OCI-LY1 (cell line): Measurements from ENCODE around the gene CHST13.

Experiments
- H2AFZ ChIP-seq: fragments of 200-600 bp; sonication (generic), shearing (Covaris generic); 2 replicates; pipeline ENCODE4 v1.6.0; 2014; ENCODE audit warnings: antibody characterized with exemption, mild to moderate bottlenecking, low read length
- H3F3A ChIP-seq: fragments of 200-600 bp; sonication (generic), shearing (Covaris generic); 2 replicates; pipeline ENCODE4 v1.6.0; 2014; ENCODE audit warnings: mild to moderate bottlenecking, antibody characterized with exemption, low read length, moderate library complexity; ENCODE audit not compliant: insufficient read depth
- H3K27ac ChIP-seq: fragments of 200-600 bp; sonication (generic); 2 replicates; pipeline ENCODE4 v1.5.1; 2014; ENCODE audit warnings: low read length, mixed run types, mild to moderate bottlenecking, low read depth; ENCODE audit not compliant: poor library complexity, severe bottlenecking
- H3K27me3 ChIP-seq: fragments of 200-600 bp; sonication (generic); 2 replicates; pipeline ENCODE4 v1.6.0; 2014; ENCODE audit warnings: antibody characterized with exemption, mild to moderate bottlenecking, low read length, moderate library complexity; ENCODE audit not compliant: insufficient read depth
- H3K36me3 ChIP-seq: fragments of 200-600 bp; sonication (generic); 2 replicates; pipeline ENCODE4 v1.6.1; 2014; ENCODE audit warnings: mild to moderate bottlenecking, antibody characterized with exemption, low read length, moderate library complexity, mixed read lengths; ENCODE audit not compliant: insufficient read depth
- H3K4me1 ChIP-seq: fragments of 200-600 bp; sonication (generic); 2 replicates; pipeline ENCODE4 v1.5.1; 2014; ENCODE audit warnings: mild to moderate bottlenecking, low read length, moderate library complexity; ENCODE audit not compliant: insufficient read depth, severe bottlenecking
- H3K4me2 ChIP-seq: fragments of 200-600 bp; sonication (generic), shearing (Covaris generic); 2 replicates; pipeline ENCODE4 v1.6.1; 2014; ENCODE audit warnings: low read length
- H3K4me3 ChIP-seq: fragments of 200-600 bp; sonication (generic); 2 replicates; pipeline ENCODE4 v1.5.1; 2014; ENCODE audit warnings: low read length, low read depth, mild to moderate bottlenecking, mixed read lengths; ENCODE audit not compliant: poor library complexity, severe bottlenecking
- H3K79me2 ChIP-seq: fragments of 200-600 bp; shearing (Covaris generic); 2 replicates; pipeline ENCODE4 v1.6.1; 2016; ENCODE audit warnings: mixed run types, low read length, mixed read lengths; ENCODE audit not compliant: insufficient read depth
- H3K9ac ChIP-seq: fragments of 200-600 bp; sonication (generic), shearing (Covaris generic); 2 replicates; pipeline ENCODE4 v1.6.1; 2014; ENCODE audit warnings: mild to moderate bottlenecking, low read length, mixed read lengths
- H3K9me2 ChIP-seq: fragments of 200-600 bp; sonication (generic), shearing (Covaris generic); 2 replicates; pipeline ENCODE4 v1.6.1; 2014; ENCODE audit warnings: low read depth, mild to moderate bottlenecking, low read length, mixed read lengths
- H3K9me3 ChIP-seq: fragments of 200-600 bp; shearing (Covaris generic); 2 replicates; pipeline ENCODE4 v1.6.1; 2014; ENCODE audit warnings: low read length, mixed read lengths
- H4K20me1 ChIP-seq: fragments of 200-600 bp; sonication (generic), shearing (Covaris generic); 2 replicates; pipeline ENCODE4 v1.6.0; 2016; ENCODE audit warnings: mild to moderate bottlenecking, low read length; ENCODE audit not compliant: insufficient read depth
- CTCF ChIP-seq: fragments of 200-600 bp; sonication (generic), shearing (Covaris generic); IDR thresholded peaks from 2 replicates; pipeline ENCODE4 v1.5.1; 2017; ENCODE audit warnings: mild to moderate bottlenecking, antibody characterized with exemption, low read length, moderate library complexity, mixed read lengths
- EZH2 ChIP-seq: fragments of 200-600 bp; sonication (generic), shearing (Covaris generic); IDR thresholded peaks from 2 replicates; pipeline ENCODE4 v1.8.0; 2017; ENCODE audit warnings: borderline replicate concordance, mixed run types, mild to moderate bottlenecking, antibody characterized with exemption, low read length, moderate library complexity, mixed read lengths

Gene CHST13

GRCh38 chr3:126479642-126480041 lies 44.3 kb upstream of the CHST13 start:
- 0 out of 2 replicates have a peak, but pooled peaks cover 1% of the 10 kb centered on the region for H3K79me2 ChIP-seq
- H3K4me2 ChIP-seq, result no peak overlapping the region
- H3K27ac ChIP-seq, result no peak overlapping the region
- peaks cover 7% of the 10 kb centered on the region for H3K4me1 ChIP-seq
- TF ChIP-seq EZH2, result no peak
- no peak for TF ChIP-seq CTCF
- H3K36me3 ChIP-seq, result no peaks in the 10 kb centered on the region
- H3K27me3 ChIP-seq, result no peaks in the 10 kb centered on the region; the same call in 1 of the 2 replicates
- no peaks in the 10 kb centered on the region for H4K20me1 ChIP-seq
- no peak overlapping the region for H2AFZ ChIP-seq
- H3K4me3 ChIP-seq, result no peak overlapping the region
- H3K9me2 ChIP-seq, result no peaks in the 10 kb centered on the region
- H3K9ac ChIP-seq, result no peak overlapping the region
- H3K9me3 ChIP-seq, result no peaks in the 10 kb centered on the region
- H3F3A ChIP-seq, result no peaks in the 10 kb centered on the region

GRCh38 chr3:126480206-126480605 lies 43.7 kb upstream of the CHST13 start:
- Histone ChIP-seq H3K36me3 (no peaks in the 10 kb centered on the region), H3K27me3 (no peaks in the 10 kb centered on the region; the same call in 1 of the 2 replicates), H3K4me1 (peaks cover 5% of the 10 kb centered on the region), H2AFZ (no peak overlapping the region), H3K4me3 (no peak overlapping the region), H4K20me1 (no peaks in the 10 kb centered on the region), H3K79me2 (no peaks in the 10 kb centered on the region), H3K9me3 (no peaks in the 10 kb centered on the region), H3K27ac (no peak overlapping the region), H3F3A (no peaks in the 10 kb centered on the region), H3K9me2 (no peaks in the 10 kb centered on the region), H3K9ac (no peak overlapping the region), H3K4me2 (no peak overlapping the region)
- no peak for TF ChIP-seq CTCF
- TF ChIP-seq EZH2, result no peak

GRCh38 chr3:126480861-126481260 lies 43.1 kb upstream of the CHST13 start:
- Histone ChIP-seq H3K4me3 (no peak overlapping the region), H2AFZ (no peak overlapping the region), H4K20me1 (no peaks in the 10 kb centered on the region), H3K4me1 (peaks cover 5% of the 10 kb centered on the region), H3K4me2 (no peak overlapping the region), H3K27me3 (peaks cover 2% of the 10 kb centered on the region; the same call in 1 of the 2 replicates), H3F3A (no peaks in the 10 kb centered on the region), H3K9ac (no peak overlapping the region), H3K27ac (no peak overlapping the region), H3K9me2 (no peaks in the 10 kb centered on the region), H3K36me3 (no peaks in the 10 kb centered on the region), H3K79me2 (no peaks in the 10 kb centered on the region), H3K9me3 (no peaks in the 10 kb centered on the region)
- TF ChIP-seq CTCF, result no peak
- TF ChIP-seq EZH2, result no peak
